ENCODE measurements around the gene IRS2.

The IRS2 gene

GRCh38 chr13:109764470-109765291 lies 21.7 kb downstream of the IRS2 start:
- TF ChIP-seq FOXP2 (optimal IDR thresholded peaks at IDR 0.05; ENCODE audit: borderline replicate concordance, extremely low read depth, extremely low read length, insufficient read depth) (no peak), TAF1 (IDR thresholded peaks at IDR 0.05; ENCODE audit: borderline replicate concordance, insufficient read depth, low read length) (no peak), REST (IDR thresholded peaks at IDR 0.05; ENCODE audit: insufficient read depth in 1 of 2, low read depth in 2 of 2, low read length in 2 of 2) (no peak), POLR2AphosphoS5 (IDR thresholded peaks at IDR 0.05; ENCODE audit: low read depth, low read length) (no peak), SIN3A (IDR thresholded peaks at IDR 0.05; ENCODE audit: borderline replicate concordance, insufficient read depth, low read length) (no peak)

GRCh38 chr13:109764045-109764444 lies 22.3 kb downstream of the IRS2 start:
- TF ChIP-seq FOXP2 (optimal IDR thresholded peaks at IDR 0.05; ENCODE audit: borderline replicate concordance, extremely low read depth, extremely low read length, insufficient read depth) (no peak), TAF1 (IDR thresholded peaks at IDR 0.05; ENCODE audit: borderline replicate concordance, insufficient read depth, low read length) (no peak), POLR2AphosphoS5 (IDR thresholded peaks at IDR 0.05; ENCODE audit: low read depth, low read length) (no peak), REST (IDR thresholded peaks at IDR 0.05; ENCODE audit: insufficient read depth in 1 of 2, low read depth in 2 of 2, low read length in 2 of 2) (no peak), SIN3A (IDR thresholded peaks at IDR 0.05; ENCODE audit: borderline replicate concordance, insufficient read depth, low read length) (no peak)

GRCh38 chr13:109762791-109763190 lies 23.6 kb downstream of the IRS2 start:
- no peak for TF ChIP-seq REST (IDR thresholded peaks at IDR 0.05; ENCODE audit: insufficient read depth in 1 of 2, low read depth in 2 of 2, low read length in 2 of 2)
- no peak for TF ChIP-seq FOXP2 (optimal IDR thresholded peaks at IDR 0.05; ENCODE audit: borderline replicate concordance, extremely low read depth, extremely low read length, insufficient read depth)
- no peak for TF ChIP-seq POLR2AphosphoS5 (IDR thresholded peaks at IDR 0.05; ENCODE audit: low read depth, low read length)
- no peak for TF ChIP-seq SIN3A (IDR thresholded peaks at IDR 0.05; ENCODE audit: borderline replicate concordance, insufficient read depth, low read length)
- no peak for TF ChIP-seq TAF1 (IDR thresholded peaks at IDR 0.05; ENCODE audit: borderline replicate concordance, insufficient read depth, low read length)

GRCh38 chr13:109761695-109762094 lies 24.7 kb downstream of the IRS2 start:
- TF ChIP-seq TAF1 (IDR thresholded peaks at IDR 0.05; ENCODE audit: borderline replicate concordance, insufficient read depth, low read length) (no peak), POLR2AphosphoS5 (IDR thresholded peaks at IDR 0.05; ENCODE audit: low read depth, low read length) (no peak), SIN3A (IDR thresholded peaks at IDR 0.05; ENCODE audit: borderline replicate concordance, insufficient read depth, low read length) (no peak)

- TF ChIP-seq FOXP2 (optimal IDR thresholded peaks at IDR 0.05; ENCODE audit: borderline replicate concordance, extremely low read depth, extremely low read length, insufficient read depth) (no peak), REST (IDR thresholded peaks at IDR 0.05; ENCODE audit: insufficient read depth in 1 of 2, low read depth in 2 of 2, low read length in 2 of 2) (no peak), SIN3A (IDR thresholded peaks at IDR 0.05; ENCODE audit: borderline replicate concordance, insufficient read depth, low read length) (no peak), POLR2AphosphoS5 (IDR thresholded peaks at IDR 0.05; ENCODE audit: low read depth, low read length) (no peak), TAF1 (IDR thresholded peaks at IDR 0.05; ENCODE audit: borderline replicate concordance, insufficient read depth, low read length) (no peak)
These were observed 25.4 kb downstream of the IRS2 start for GRCh38 chr13:109760951-109761350.
